CD4-positive, alpha-beta T cell treated with Interleukin-4 for 4 hours (primary cell): ENCODE data around the gene AHNAK2.
A peak's percentile ranks its signal among the peaks of the same experiment; 100 is the strongest.

Source experiments
- DNase-seq: peaks from one replicate; pipeline ENCODE4 v3.0.0-alpha.2; 2020

The AHNAK2 gene

DNA sequence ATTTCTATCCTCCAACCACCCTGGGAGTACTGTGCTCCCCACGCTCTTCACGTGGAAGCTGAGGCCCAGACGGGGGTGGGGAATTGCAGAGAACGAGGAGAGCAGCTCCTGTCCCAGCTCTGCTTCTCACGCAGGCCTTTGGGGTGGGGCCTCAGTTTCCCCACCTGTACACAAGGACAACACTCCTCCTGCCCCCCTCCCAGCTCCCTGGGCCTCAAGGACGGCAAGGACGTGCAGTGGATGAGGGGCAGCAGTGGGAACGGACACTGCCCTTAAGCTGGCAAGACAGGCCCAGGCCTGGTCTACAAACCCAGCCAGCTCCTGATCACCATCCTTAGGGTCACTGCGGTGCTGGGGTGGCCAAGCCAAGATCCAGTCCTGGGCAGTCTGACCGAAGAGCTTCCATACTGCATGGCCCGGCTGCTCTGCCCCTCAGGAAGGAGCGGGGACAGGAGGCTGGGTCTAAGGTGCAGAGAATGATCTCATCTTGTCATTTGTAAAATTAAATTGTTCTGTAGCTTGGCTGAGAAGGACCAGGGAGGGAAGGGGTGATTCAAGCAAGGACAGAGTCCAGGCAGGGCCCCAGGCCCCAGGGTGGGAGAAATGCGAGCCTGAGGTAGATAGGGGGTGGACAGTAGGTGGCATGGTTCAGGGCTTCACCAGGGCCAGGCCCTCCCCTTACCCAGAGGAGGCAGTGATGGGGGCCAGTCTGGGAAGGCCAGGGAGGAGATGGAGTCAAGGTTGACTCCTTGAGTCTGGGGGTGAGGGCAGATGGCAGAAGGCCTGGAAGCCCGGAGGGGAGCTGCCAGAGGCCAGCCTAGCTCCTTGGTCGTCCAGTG lies 6.1 kb upstream of the AHNAK2 start:
- no peak for DNase-seq

DNA sequence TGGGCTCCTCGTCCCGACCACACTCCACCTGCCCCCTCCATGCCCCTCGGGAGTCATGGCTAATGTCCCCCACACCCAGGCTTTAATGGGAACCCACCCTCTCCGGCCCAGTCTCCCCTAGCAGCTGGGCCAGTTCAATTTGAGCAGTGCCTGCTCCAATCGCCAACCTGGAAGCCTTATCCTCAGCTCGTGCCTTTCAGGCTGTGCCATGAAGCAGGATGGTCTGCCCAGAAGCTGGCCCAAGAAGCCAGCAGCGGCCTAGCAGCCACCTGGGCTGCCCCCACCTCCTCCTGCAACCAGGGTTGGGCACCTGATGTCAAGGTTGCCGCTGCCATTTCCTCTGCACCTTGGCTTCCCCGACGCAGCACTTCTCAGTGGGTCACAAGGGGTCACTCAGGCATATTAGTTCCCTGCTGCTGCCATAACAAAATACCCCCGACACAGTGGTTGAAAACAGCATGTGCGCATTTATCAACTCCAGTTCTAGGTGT lies 5.1 kb upstream of the AHNAK2 start:
- no peak for DNase-seq

DNA sequence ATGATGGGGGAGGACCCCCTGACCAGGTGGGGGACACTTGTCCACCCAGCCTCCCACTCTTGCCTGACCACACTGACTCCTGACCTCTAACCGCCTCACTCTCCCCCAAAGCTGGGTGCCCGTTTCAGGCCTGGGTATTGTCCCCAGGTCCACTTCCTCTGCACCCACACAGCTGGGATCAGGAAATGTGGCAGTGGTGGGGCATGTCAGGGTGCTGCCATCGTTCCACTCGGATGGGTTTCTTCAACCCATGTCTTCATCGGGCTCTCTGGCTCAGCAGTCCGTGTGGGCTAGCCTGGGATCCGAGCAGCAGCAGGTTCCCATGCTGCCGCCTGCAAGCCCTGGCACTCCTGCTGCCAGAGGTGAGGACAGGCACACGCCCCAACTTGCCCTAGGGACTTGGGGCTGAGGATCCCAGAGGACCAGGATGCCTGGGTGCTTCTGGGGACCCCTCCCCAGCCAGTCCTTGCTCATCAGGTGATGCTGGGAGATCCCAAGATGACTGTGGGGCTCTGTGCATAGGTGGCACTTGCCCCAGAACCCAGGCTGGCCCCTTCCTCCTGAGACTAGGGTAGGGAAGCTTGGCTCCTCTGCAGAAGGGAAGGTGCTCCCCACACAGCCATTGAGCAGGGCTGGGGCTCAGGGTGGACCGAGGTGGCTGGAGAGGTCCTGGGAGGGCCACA lies 4.5 kb upstream of the AHNAK2 start:
- no peak for DNase-seq

DNA sequence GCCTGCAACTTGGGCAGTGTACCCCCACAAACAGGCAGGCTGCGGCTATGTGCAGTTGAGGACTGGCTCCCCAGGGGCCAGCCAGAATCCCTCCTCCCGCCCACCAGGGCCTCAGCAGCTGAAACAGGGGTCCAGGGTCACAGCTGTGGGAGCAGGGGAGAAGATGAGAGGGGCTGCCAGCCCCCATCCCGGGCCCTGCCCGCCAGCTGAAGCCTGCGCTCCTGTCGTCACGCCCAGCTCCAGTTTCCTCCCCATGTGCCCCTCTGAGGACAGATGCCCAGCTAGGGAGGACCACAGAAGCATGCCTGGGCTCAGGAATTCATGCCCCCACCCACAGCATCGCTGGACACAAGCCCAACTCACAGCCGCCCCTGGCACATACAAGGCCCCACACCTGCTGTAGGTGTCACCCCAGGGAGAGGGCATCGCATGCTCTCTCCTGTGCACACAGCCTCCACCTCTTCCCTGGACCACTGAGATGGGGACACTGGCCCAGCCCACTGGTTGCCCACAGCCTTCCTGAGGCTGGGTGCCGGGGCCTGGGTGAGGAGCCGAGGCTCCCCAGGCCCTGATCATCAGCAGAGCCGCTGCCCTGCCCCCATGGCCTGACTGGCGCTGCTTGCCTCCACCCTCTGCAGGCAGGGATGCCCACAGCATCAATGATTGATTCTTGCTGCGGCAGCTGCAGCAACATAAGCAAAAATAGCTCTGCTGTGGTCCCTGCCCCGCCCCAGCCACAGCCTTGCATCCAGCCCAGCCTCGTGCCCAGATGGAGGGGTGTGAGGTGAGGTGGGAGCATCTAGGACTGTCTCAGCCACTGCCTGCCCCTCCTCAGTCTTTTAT lies 3.7 kb upstream of the AHNAK2 start:
- DNase-seq: no peak

DNA sequence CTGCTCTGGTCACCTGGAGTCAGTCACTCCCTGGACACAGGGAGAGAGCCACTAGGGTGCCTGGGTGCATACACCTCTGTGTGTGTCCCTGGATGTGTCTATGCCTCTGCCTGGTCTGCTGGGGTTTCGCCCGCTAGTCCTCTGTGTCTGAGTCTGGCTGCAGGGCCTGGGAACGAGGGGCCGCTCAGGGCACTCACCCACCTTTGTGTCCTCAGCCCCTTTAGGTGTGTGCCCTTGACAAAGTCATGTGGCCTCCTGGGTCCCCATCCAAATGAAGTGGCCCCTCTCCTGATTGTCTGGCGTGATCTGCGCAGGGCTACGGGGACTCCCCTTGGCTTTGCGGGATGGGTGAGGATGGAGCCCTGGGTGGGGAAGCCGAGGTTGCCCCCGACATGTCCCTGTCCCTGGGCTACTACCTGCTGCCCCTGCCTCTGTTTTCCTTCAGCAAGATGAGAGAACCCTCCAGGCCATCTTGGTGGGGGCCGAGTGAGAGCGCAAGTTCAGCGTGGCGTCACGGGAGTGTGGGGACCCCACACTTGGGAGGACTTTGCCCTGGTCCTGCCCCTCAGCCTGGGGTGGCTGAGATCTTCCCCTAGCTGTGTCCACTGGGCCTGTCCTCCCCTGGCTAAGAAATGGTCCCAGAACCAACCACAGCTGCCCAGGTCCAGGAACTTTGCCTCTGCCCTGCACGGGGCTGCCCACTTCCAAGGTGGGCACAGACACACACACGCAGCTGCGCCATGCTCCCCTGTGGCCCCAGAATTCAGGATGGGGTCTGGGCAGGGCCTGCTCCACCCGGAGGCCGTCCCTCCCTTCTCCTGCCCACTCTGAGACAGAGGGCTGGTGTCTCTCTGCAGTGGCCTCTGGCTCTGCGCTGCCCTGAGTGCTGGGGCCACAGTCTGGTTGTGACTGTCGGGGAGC lies 2.7 kb upstream of the AHNAK2 start:
- no peak for DNase-seq

DNA sequence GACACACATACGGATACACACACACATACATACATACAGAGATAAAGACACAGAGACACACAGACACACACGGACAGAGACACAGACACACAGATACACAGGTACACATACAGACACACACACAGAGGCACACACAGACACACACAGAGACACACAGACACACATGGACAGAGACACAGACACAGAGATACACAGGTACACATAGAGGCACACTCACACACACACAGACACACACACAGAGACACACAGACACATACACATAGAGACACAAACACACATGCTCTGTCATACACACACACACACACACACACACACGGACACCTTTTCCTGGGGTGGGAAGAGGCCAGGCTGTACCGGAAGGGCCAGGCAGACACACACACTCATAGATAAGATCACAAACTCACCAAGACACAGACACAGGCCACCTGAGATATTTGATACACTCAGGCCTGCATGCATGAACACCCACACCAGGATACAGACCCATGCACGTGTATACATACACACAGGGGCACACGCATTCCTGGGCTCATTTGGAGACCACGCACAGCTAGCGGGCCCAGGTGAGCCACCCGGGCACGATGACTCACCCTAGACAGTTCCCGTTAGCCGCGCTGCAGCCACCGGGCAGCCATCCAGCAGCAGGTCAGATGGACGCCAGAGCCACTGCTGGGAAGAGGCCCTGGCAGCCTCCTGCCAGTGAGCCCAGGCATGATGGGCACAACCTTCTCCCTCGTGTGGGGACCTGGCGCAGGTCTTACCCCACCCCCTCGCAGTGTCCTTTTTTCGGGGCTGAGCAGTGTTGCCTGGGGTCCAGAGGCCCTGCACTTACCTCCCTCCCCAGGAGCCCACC lies 1.8 kb upstream of the AHNAK2 start:
- DNase-seq: no peak

DNA sequence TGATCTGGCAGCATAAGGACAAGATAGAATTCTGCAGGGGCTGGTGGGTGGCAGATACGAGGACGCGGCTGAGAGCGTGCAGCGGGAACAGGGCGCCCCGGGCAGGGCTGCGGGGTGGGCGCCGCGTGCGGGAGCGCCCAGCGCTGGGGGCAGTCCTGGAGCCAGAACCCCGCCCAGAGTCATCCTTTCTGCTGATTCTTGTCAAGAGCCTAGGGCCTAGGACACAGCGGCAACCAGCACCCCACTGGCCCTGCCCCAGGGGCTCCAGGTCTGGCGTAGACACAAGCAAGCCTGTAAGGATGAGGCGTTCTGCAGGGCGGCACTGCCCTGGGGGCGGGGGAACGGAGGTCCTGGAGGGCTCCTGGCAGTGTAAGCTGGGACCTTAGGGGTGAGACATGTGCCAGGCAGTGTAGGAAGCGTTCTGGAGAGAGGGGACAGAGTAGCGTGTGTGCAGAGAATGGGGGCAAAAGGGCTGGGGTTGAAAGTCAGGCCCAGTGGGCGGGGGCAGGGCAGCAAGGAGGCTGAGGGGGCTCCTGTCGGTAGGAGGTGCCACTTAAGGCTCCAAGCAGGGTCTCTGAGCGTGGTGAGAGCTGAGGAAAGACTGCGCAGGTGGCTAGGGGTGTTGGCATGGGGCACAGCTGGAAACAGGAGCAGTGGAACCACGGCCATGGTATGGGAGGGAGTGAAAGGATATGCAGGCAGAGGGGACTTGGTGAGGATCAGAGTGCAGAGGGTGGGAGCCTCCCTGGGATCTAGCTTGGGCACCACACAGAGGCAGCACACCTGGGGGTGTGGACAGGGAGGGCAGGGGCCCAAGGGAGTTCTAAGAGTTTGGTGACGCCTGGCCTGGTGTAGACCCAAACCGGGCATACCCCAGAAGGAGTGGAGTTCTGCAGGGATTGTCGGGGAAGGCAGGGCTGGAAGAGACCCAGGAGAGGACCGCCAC lies 845 bp upstream of the AHNAK2 start:
- DNase-seq: no peak

DNA sequence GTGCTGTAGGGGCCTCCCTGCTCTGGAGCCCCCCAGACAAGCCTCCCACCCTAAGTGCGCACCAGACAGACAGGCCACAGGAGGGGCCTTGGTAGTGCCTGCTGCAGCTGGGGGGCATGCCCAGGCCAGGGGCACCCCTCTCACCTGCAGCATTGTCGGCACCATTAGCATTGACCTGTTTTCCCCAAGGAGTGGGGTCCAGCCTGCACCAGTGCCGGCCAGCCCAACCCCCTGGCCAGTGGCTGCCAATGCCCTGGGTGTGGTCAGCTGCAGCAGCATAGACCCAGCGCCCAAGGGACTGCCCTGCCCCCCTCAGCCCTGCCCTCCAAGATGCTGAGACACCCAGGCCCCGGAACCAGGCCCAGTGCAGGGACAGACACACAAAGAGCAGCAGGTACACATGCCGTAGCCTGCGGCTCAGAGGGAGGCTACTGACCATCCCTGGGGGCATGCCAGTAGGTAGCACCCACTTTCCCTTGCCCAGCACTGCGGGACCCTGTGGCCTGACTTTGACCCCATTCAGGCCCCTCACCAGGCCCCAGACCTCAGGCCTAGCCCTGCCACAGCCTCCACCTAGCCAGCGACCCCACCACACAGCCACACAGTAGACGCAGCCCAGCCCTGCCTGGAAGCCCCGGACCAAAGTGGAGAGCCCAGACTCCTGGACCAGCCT lies 1.0 kb downstream of the AHNAK2 start:
- DNase-seq: no peak

DNA sequence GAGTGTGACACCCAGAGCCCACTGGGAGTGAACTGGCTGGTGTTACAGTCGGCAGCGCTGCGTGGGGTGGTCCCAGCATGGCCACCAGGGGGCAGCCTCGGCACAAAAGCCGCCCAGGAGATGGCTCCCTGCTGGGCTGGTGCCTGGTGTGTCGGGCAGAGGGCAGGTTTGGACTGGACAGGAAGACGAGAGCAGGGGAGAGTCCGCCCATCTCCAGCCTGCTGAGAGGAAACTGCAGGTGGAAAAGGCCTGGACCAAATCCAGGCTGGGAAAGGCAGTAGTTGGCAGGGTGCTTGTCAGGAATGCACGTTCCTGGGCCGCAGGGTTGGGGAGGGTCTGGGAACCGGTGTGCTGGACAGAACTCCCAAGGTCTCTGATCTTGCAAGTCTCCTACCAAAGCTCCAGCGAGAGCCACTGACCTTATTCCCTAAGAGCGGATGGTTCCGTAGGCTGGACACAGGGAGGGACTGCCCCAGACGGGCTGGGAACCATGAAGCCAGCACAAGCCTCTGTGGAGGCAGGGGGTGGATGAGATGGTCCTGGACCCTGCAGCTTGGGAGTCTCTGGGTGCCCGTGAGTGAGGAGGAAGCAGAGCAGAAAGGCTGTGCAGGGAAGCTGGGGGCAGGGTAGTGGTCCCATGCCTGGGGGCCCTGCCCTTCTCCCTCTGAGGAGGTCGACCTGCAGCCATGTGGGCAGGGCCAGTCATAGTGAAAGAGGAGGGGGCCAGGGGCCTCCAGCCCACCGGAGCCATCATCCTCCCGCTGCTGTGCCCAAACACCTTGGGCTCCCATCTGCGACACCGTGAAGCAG lies 1.8 kb downstream of the AHNAK2 start:
- DNase-seq: peak; percentile 82

DNA sequence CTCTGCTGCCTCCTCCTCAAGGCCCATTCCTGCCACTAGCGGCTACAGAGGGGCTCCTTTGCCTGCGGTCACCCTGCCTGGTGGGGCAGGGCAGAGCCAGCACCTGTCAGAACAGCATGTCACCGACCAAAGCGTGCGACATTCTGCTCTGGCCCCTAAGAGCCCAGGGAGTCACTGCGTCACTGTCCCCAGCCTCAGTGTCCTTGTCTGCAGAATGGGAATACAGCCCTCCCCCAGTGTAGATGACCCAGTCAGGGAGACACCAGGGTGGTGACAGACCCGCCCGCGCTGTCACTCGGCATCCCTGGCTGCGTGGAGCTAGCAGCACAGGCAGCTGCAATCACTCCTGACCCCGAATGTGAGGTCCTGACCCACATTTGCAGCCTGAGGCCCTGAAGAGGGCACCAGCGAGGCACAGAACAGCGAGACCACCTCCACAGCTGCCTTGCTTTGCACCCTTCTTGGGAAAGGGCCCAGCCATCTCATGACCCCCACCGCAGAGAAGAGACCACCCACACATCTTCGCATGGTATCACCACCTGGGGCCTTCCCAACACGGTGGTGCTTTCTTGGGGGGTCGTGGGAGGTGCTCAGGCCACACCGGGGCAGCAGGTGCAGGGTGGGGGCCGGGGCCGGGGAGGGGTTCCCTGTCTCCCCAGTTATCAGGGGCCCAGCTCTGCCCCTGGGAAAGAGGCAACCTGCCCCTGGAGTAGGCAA lies 2.5 kb downstream of the AHNAK2 start:
- DNase-seq: peak; percentile 17

DNA sequence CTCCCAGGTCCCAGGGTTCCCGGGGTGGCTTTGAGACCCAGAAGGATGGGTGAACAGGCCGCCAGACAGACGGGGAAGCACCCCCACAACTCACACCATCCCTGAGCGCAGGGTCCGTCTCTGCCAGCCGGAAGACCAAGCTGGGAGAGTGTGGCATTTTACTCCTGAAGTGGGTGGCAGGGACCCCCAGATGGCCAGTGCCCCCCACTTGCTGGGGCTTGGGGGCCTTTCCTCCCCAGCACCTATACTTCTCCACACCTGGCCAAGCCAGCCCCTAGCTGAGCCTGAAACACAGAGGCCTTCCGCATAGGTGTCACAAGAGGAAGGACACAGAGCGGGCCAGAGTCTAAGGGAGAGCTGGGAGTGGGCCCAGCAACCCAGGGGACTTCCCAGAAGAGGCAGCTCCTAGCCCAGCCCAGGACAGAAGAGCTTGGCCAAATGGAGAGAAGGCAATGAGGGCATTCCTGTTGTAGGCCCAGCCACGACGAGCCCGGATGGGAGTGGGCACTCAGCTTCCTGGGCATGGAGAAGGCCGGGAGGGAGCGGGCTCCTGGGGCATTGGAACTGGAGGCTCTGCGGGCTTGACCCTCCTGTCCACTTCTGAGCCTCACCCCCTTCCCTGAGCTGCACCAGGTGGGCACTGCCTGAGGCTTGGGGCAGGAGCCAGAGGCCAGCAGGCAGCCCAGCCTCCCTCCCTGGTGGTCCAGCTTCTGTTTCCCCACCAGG lies 3.3 kb downstream of the AHNAK2 start:
- no peak for DNase-seq

DNA sequence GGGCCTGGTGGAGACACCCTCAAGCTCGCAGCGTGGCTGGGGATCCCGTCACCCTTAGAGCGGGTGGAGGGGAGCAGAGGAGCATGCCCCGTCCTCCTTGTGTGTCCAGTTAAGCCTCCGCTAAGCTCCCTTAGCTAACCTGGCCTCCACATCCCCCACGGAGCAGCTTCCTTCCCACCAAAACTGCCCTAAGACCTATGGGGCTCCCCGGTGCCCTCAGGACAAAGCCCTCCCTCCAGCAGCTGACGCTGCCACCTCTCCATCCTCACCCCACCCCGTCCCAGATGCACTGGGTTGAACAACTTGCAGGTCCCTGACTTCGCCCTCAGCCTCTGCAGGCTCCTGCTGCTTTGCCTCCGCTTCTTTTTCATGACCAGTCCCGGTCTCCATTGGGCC lies 4.0 kb downstream of the AHNAK2 start:
- no peak for DNase-seq

DNA sequence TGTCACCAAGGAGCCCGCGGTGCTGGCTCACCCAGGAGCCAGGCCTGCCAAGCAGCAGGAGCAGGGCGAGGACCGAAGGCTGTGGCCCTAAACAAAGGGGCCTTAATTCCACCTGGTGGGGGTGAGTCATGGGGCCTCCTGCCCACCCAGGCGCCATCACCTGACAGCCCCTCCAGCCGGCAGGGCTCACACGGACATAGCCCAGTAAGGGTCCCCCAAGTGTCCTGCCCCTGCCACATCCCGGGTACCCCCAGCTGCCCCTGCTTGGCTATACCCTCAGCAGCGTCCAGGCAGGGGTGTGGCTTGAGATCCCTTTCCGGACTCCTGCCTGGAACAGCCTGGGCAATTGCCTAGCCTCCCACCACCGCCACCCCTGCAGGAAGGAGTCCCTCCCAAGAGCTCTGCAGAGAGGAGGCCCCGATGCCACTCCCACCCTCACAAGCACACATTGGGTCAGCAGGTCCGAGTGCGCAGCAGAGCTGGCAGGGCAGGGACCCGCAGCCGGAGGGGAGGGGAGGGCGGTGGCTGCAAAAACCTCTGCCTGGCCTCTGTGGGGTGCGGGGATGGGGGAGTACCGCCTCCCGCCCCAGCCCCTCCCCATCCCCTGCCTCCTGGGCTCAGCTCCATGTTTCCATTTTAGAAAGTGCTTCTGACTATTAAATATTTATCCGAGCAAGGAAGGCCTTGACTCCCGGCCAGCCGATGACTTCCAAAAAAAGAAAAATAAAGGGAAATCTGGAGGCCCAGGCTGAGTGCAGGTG lies 4.6 kb downstream of the AHNAK2 start:
- DNase-seq: no peak

DNA sequence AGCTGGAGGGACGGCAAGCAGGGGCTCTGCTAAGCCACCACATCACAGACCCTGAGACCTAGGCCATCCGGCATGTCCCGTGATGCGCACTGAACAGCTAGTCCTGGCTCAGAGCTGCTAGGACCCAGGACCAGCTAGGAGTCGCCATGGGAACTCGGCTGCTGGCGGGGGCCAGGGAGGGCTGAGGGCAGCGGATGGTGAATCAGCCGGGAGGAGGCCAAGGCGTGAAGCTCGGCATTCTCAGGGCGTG lies 5.1 kb downstream of the AHNAK2 start:
- DNase-seq: no peak

DNA sequence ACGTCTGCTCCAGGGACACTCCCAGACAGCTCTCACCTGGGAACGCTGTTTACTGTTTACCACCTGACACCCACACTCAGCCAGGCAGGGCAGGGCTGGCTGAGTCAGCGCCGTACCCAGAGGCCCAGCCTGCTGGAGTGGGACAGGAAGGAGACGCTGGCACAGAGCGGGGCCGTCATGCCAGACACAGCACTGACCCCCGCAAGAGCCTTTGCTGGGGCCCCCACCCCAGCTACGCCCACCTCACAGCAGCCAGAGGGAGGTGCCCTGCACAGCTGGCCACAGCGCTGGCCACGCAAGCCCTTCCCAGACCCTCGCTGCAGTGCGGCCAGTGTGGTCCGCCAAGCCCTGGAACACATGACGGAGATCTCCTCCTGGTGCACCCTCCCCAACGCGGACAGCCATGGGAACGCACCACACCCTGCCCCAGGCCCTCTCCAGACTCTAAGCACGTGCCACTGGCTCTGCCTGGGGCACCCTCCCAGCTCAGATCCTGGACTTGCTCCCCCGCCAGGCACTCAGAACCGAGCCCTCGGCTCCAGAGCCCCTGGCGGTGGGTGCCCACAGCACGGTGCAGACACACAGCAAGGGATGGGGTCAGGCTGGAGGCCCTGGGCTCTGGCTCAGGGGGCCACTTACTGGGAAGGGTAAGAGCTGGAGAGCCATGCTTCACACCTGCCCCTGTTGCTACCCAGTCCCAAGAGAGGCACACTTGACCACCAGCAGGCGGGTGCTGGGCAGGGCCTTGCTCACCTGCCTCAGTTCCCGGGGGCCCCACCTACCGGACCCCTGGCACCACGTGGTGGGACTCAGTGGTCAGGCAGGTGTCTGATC lies 5.7 kb downstream of the AHNAK2 start:
- DNase-seq: no peak
